ENCODE data around the gene GUCA2B. TPM values are rescaled to one million over a fixed set of nuclear protein-coding genes. Genes with fewer than 3 reads are reported as not detected.

The GUCA2B gene
- total RNA-seq, 1 experiment from 2014 or later = not detected

GRCh38 chr1:42181687-42182086 lies 28.5 kb downstream of the GUCA2B start:
- Histone ChIP-seq H3K36me3 (replicated peaks; ENCODE audit: control insufficient read depth, insufficient read depth, low read length) (peaks cover 3% of the 10 kb centered on the region; the same call in 1 of the 2 replicates), H3K27me3 (ENCODE audit: control insufficient read depth, insufficient read depth, low read length) (no peaks in the 10 kb centered on the region), H3K4me3 (ENCODE audit: insufficient read depth, low read depth, low read length) (no peak overlapping the region)
- no peak for DNase-seq

GRCh38 chr1:42183210-42183956 lies 30.2 kb downstream of the GUCA2B start:
- Histone ChIP-seq H3K4me3 (ENCODE audit: insufficient read depth, low read depth, low read length) (no peak overlapping the region), H3K27me3 (ENCODE audit: control insufficient read depth, insufficient read depth, low read length) (no peaks in the 10 kb centered on the region)

GRCh38 chr1:42183957-42184268 lies 30.7 kb downstream of the GUCA2B start:
- Histone ChIP-seq H3K36me3 (replicated peaks; ENCODE audit: control insufficient read depth, insufficient read depth, low read length) (peaks cover 2% of the 10 kb centered on the region; the same call in 1 of the 2 replicates), H3K4me3 (ENCODE audit: insufficient read depth, low read depth, low read length) (no peak overlapping the region), H3K27me3 (ENCODE audit: control insufficient read depth, insufficient read depth, low read length) (no peaks in the 10 kb centered on the region)
- no peak for DNase-seq

More at GRCh38 chr1:42183210-42183956, 30.2 kb downstream of the GUCA2B start:
- peaks cover 3% of the 10 kb centered on the region; the same call in 1 of the 2 replicates for H3K36me3 ChIP-seq (replicated peaks; ENCODE audit: control insufficient read depth, insufficient read depth, low read length)
- DNase-seq = no peak

- no peaks in the 10 kb centered on the region for H3K27me3 ChIP-seq (ENCODE audit: control insufficient read depth, insufficient read depth, low read length)
- no peak for DNase-seq
- 0 out of 2 replicates have a peak, but pooled peaks cover 1% of the 10 kb centered on the region for H3K36me3 ChIP-seq (replicated peaks; ENCODE audit: control insufficient read depth, insufficient read depth, low read length)
Observed at GRCh38 chr1:42184616-42185015, 31.4 kb downstream of the GUCA2B start.

GRCh38 chr1:42186152-42186551 lies 32.9 kb downstream of the GUCA2B start:
- H3K27me3 ChIP-seq (ENCODE audit: control insufficient read depth, insufficient read depth, low read length) = no peaks in the 10 kb centered on the region
- DNase-seq = no peak
- H3K36me3 ChIP-seq (replicated peaks; ENCODE audit: control insufficient read depth, insufficient read depth, low read length) = peaks cover 2% of the 10 kb centered on the region
- H3K4me3 ChIP-seq (ENCODE audit: insufficient read depth, low read depth, low read length) = no peak overlapping the region

More at GRCh38 chr1:42184616-42185015, 31.4 kb downstream of the GUCA2B start:
- H3K4me3 ChIP-seq (ENCODE audit: insufficient read depth, low read depth, low read length) = no peak overlapping the region

- H3K36me3 ChIP-seq (replicated peaks; ENCODE audit: control insufficient read depth, insufficient read depth, low read length) = peaks cover 6% of the 10 kb centered on the region
- DNase-seq = no peak
- H3K4me3 ChIP-seq (ENCODE audit: insufficient read depth, low read depth, low read length) = no peak overlapping the region
- no peaks in the 10 kb centered on the region for H3K27me3 ChIP-seq (ENCODE audit: control insufficient read depth, insufficient read depth, low read length)
Observed at GRCh38 chr1:42189931-42190853, 37.0 kb downstream of the GUCA2B start.

- no peak for DNase-seq
- Histone ChIP-seq H3K4me3 (ENCODE audit: insufficient read depth, low read depth, low read length) (no peak overlapping the region), H3K27me3 (ENCODE audit: control insufficient read depth, insufficient read depth, low read length) (no peaks in the 10 kb centered on the region), H3K36me3 (replicated peaks; ENCODE audit: control insufficient read depth, insufficient read depth, low read length) (peaks cover 6% of the 10 kb centered on the region)
Observed at GRCh38 chr1:42191319-42191718, 38.1 kb downstream of the GUCA2B start.

- Histone ChIP-seq H3K36me3 (replicated peaks; ENCODE audit: control insufficient read depth, insufficient read depth, low read length) (peaks cover 5% of the 10 kb centered on the region), H3K27me3 (ENCODE audit: control insufficient read depth, insufficient read depth, low read length) (no peaks in the 10 kb centered on the region), H3K4me3 (ENCODE audit: insufficient read depth, low read depth, low read length) (no peak overlapping the region)
- DNase-seq = no peak
Observed at GRCh38 chr1:42192106-42192505, 38.9 kb downstream of the GUCA2B start.

GRCh38 chr1:42195841-42196240 lies 42.6 kb downstream of the GUCA2B start:
- H3K27me3 ChIP-seq (ENCODE audit: control insufficient read depth, insufficient read depth, low read length) = no peaks in the 10 kb centered on the region
- H3K4me3 ChIP-seq (ENCODE audit: insufficient read depth, low read depth, low read length) = no peak overlapping the region
- H3K36me3 ChIP-seq (replicated peaks; ENCODE audit: control insufficient read depth, insufficient read depth, low read length) = peaks cover 5% of the 10 kb centered on the region
- DNase-seq = no peak

- Histone ChIP-seq H3K27me3 (ENCODE audit: control insufficient read depth, insufficient read depth, low read length) (no peaks in the 10 kb centered on the region), H3K4me3 (ENCODE audit: insufficient read depth, low read depth, low read length) (no peak overlapping the region), H3K36me3 (replicated peaks; ENCODE audit: control insufficient read depth, insufficient read depth, low read length) (peaks cover 1% of the 10 kb centered on the region; the same call in 1 of the 2 replicates)
- DNase-seq = no peak
Observed at GRCh38 chr1:42198251-42198650, 45.0 kb downstream of the GUCA2B start.

- no peak for DNase-seq
- no peak overlapping the region for H3K4me3 ChIP-seq (ENCODE audit: insufficient read depth, low read depth, low read length)
- H3K36me3 ChIP-seq (replicated peaks; ENCODE audit: control insufficient read depth, insufficient read depth, low read length) = no peaks in the 10 kb centered on the region
- no peaks in the 10 kb centered on the region for H3K27me3 ChIP-seq (ENCODE audit: control insufficient read depth, insufficient read depth, low read length)
Observed at GRCh38 chr1:42201986-42202385, 48.8 kb downstream of the GUCA2B start.

Other genes starting within 250 kb of the GUCA2B start
- 1.8 and 1.9 TPM in 2 replicates for gene HIVEP3, start 234.5 kb upstream of the GUCA2B start, total RNA-seq (2014; rRNA removed; shearing (Covaris generic))
- gene GUCA2A, start 11.3 kb downstream of the GUCA2B start, total RNA-seq (2014; rRNA removed; shearing (Covaris generic)) = not detected in 2 replicates
- gene FOXJ3, start 181.8 kb downstream of the GUCA2B start, total RNA-seq (2014; rRNA removed; shearing (Covaris generic)) = 41.5 and 45.0 TPM in 2 replicates
- 1.1 and 2.7 TPM in 2 replicates for gene RIMKLA, start 227.4 kb downstream of the GUCA2B start, total RNA-seq (2014; rRNA removed; shearing (Covaris generic))